IMR-90 (cell line): Measurements from ENCODE around the gene DENND5A. TPM values are rescaled to one million over a fixed set of nuclear protein-coding genes. Genes with fewer than 3 reads are reported as not detected.

Source experiments
- ATAC-seq: fragments of 200-7000 bp; cut with Tn5 transposase; 2 replicates; pipeline ENCODE4 v1.9.1; 2020; ENCODE audit warnings: low read depth, mild to moderate bottlenecking, moderate library complexity
- BruUV-seq: library from RNA; stranded (reverse); fragments of 400-500 nt; replicated peaks from 2 replicates; lab custom pipeline; 2021; lab: Mats Ljungman, UMichigan
- CTCF ChIA-PET: fragments of 300-600 bp; formaldehyde crosslinking; extraction: SDS; loops from one replicate; lab custom pipeline; 2021; ENCODE audit warnings: antibody characterized with exemption; lab: Yijun Ruan, JAX
- POLR2A ChIA-PET: fragments of 300-600 bp; sonication (Branson Sonifier 250); formaldehyde crosslinking; loops from one replicate; lab custom pipeline; 2022; ENCODE audit warnings: antibody characterized with exemption; ENCODE audit not compliant: unreplicated experiment; lab: Charles Lee
- DNase-seq: peaks from one replicate; pipeline ENCODE4 v3.0.0; 2013
- H2AFZ ChIP-seq: replicated peaks from 2 replicates; pipeline ENCODE3; 2013; ENCODE audit warnings: low read length, mild to moderate bottlenecking; ENCODE audit not compliant: poor library complexity
- H2AK5ac ChIP-seq: 2 replicates; pipeline ENCODE4 v1.6.1; 2013; ENCODE audit warnings: low read depth, low read length, inconsistent platforms
- H2AK9ac ChIP-seq: replicated peaks from 2 replicates; pipeline ENCODE3; 2013; ENCODE audit warnings: mild to moderate bottlenecking, low read depth, low read length, moderate library complexity; ENCODE audit not compliant: poor library complexity
- H2BK120ac ChIP-seq: 2 replicates; pipeline ENCODE4 v1.6.1; 2013; ENCODE audit warnings: low read depth, low read length, inconsistent platforms
- H2BK15ac ChIP-seq: 3 replicates; pipeline ENCODE4 v1.6.1; 2013; ENCODE audit warnings: low read depth, low read length, inconsistent platforms
- H2BK20ac ChIP-seq: 2 replicates; pipeline ENCODE4 v1.6.1; 2013; ENCODE audit warnings: low read depth, mild to moderate bottlenecking, inconsistent platforms, low read length, moderate library complexity
- H2BK5ac ChIP-seq: 2 replicates; pipeline ENCODE4 v1.6.1; 2013; ENCODE audit warnings: mild to moderate bottlenecking, low read depth, low read length, inconsistent platforms; ENCODE audit not compliant: poor library complexity, severe bottlenecking
- H3K14ac ChIP-seq: replicated peaks from 2 replicates; pipeline ENCODE4 v1.6.1; 2013; ENCODE audit warnings: low read depth, low read length, inconsistent platforms
- H3K18ac ChIP-seq: 2 replicates; pipeline ENCODE4 v1.6.1; 2013; ENCODE audit warnings: low read depth, low read length, control low read depth
- H3K23ac ChIP-seq: 2 replicates; pipeline ENCODE4 v1.6.1; 2013; ENCODE audit warnings: low read depth, low read length, inconsistent platforms
- H3K27ac ChIP-seq: 2 replicates; pipeline ENCODE4 v1.5.1; 2013; ENCODE audit warnings: mild to moderate bottlenecking, control low read depth, low read length; ENCODE audit not compliant: insufficient read depth
- H3K27me3 ChIP-seq: 2 replicates; pipeline ENCODE4 v1.6.1; 2013; ENCODE audit warnings: low read length; ENCODE audit not compliant: control insufficient read depth, insufficient read depth
- H3K36me3 ChIP-seq: 2 replicates; pipeline ENCODE4 v1.6.1; 2013; ENCODE audit warnings: low read length, mixed read lengths; ENCODE audit not compliant: control insufficient read depth, insufficient read depth
- H3K4ac ChIP-seq: 2 replicates; pipeline ENCODE4 v1.6.1; 2013; ENCODE audit warnings: low read depth, low read length, inconsistent platforms
- H3K4me1 ChIP-seq: 2 replicates; pipeline ENCODE4 v1.6.1; 2013; ENCODE audit warnings: low read length, mixed read lengths; ENCODE audit not compliant: control insufficient read depth, insufficient read depth
- H3K4me2 ChIP-seq: 2 replicates; pipeline ENCODE4 v1.6.1; 2013; ENCODE audit warnings: low read depth, mild to moderate bottlenecking, control low read depth, low read length, moderate library complexity
- H3K4me3 ChIP-seq: 2 replicates; pipeline ENCODE4 v1.5.1; 2013; ENCODE audit warnings: low read depth, mild to moderate bottlenecking, control low read depth, low read length, moderate library complexity; ENCODE audit not compliant: insufficient read depth
- H3K56ac ChIP-seq: 2 replicates; pipeline ENCODE4 v1.6.1; 2013; ENCODE audit warnings: low read length, inconsistent platforms; ENCODE audit not compliant: insufficient read depth; ENCODE audit errors: extremely low read depth
- H3K79me1 ChIP-seq, 2 experiments: 2 replicates each; pipeline ENCODE4 v1.6.1; 2013; ENCODE audit warnings: low read length in 2 of 2, inconsistent platforms in 1 of 2, low read depth in 1 of 2
- H3K9ac ChIP-seq: 2 replicates; pipeline ENCODE4 v1.6.1; 2013; ENCODE audit warnings: low read depth, low read length, control low read depth
- H3K9me1 ChIP-seq: 2 replicates; pipeline ENCODE4 v1.6.1; 2013; ENCODE audit warnings: low read length, inconsistent platforms; ENCODE audit not compliant: insufficient read depth
- H3K9me3 ChIP-seq: 2 replicates; pipeline ENCODE4 v1.6.1; 2013; ENCODE audit warnings: low read length; ENCODE audit not compliant: control insufficient read depth, insufficient read depth
- H4K20me1 ChIP-seq: 2 replicates; pipeline ENCODE4 v1.6.1; 2013; ENCODE audit warnings: low read length, inconsistent platforms; ENCODE audit not compliant: insufficient read depth
- H4K5ac ChIP-seq: 2 replicates; pipeline ENCODE4 v1.6.1; 2013; ENCODE audit warnings: mild to moderate bottlenecking, low read depth, low read length, control low read depth
- H4K8ac ChIP-seq, 2 experiments: 2 replicates each; pipeline ENCODE4 v1.6.1; 2013; ENCODE audit warnings: low read depth in 2 of 2, low read length in 2 of 2, control low read depth in 1 of 2, inconsistent platforms in 1 of 2
- H4K91ac ChIP-seq: 2 replicates; pipeline ENCODE4 v1.6.1; 2013; ENCODE audit warnings: low read depth, low read length, inconsistent platforms; ENCODE audit not compliant: insufficient read depth
- BHLHE40 ChIP-seq: fragments of 150-350 bp; IDR thresholded peaks from 2 replicates; pipeline ENCODE4 v1.6.1; 2016; ENCODE audit warnings: mild to moderate bottlenecking, low read depth, low read length
- CEBPB ChIP-seq: IDR thresholded peaks from 2 replicates; pipeline ENCODE4 v1.6.1; 2012; ENCODE audit warnings: low read depth, low read length, improper control_type of control experiment
- CHD1 ChIP-seq: IDR thresholded peaks from 2 replicates; pipeline ENCODE4 v1.6.1; 2012; ENCODE audit warnings: low read depth, low read length, improper control_type of control experiment
- CTCF ChIP-seq: conservative IDR thresholded peaks from 2 replicates; pipeline ENCODE4 v1.5.1; 2012; ENCODE audit warnings: mild to moderate bottlenecking, low read depth, low read length, improper control_type of control experiment
- ELK1 ChIP-seq: fragments of 150-350 bp; IDR thresholded peaks from 2 replicates; pipeline ENCODE4 v1.6.1; 2016; ENCODE audit warnings: low read depth, mild to moderate bottlenecking, low read length, moderate library complexity, borderline replicate concordance
- FOS ChIP-seq: fragments of 150-350 bp; IDR thresholded peaks from 2 replicates; pipeline ENCODE4 v1.6.1; 2016; ENCODE audit warnings: low read depth, low read length
- MAFK ChIP-seq: IDR thresholded peaks from 2 replicates; pipeline ENCODE4 v1.6.1; 2012; ENCODE audit warnings: low read depth, low read length, improper control_type of control experiment
- MAZ ChIP-seq: IDR thresholded peaks from 2 replicates; pipeline ENCODE4 v1.6.1; 2012; ENCODE audit warnings: low read depth, mild to moderate bottlenecking, low read length, improper control_type of control experiment, moderate library complexity, borderline replicate concordance
- MXI1 ChIP-seq: IDR thresholded peaks from 2 replicates; pipeline ENCODE4 v1.6.1; 2012; ENCODE audit warnings: low read depth, mild to moderate bottlenecking, low read length, moderate library complexity, borderline replicate concordance
- NFE2L2 ChIP-seq: fragments of 150-350 bp; IDR thresholded peaks from 2 replicates; pipeline ENCODE4 v1.6.1; 2016; ENCODE audit warnings: low read depth, mild to moderate bottlenecking, low read length
- POLR2A ChIP-seq: IDR thresholded peaks from 2 replicates; pipeline ENCODE4 v1.6.1; 2012; ENCODE audit warnings: mild to moderate bottlenecking, low read depth, low read length
- RAD21 ChIP-seq: IDR thresholded peaks from 2 replicates; pipeline ENCODE4 v1.6.1; 2012; ENCODE audit warnings: low read length, improper control_type of control experiment
- RCOR1 ChIP-seq: IDR thresholded peaks from 2 replicates; pipeline ENCODE4 v1.6.1; 2012; ENCODE audit warnings: mild to moderate bottlenecking, low read length, improper control_type of control experiment; ENCODE audit not compliant: insufficient replicate concordance
- RFX5 ChIP-seq: IDR thresholded peaks from 2 replicates; pipeline ENCODE4 v1.8.0; 2012; ENCODE audit warnings: low read depth, mild to moderate bottlenecking, low read length, moderate library complexity
- SMC3 ChIP-seq: fragments of 150-350 bp; IDR thresholded peaks from 2 replicates; pipeline ENCODE4 v1.6.1; 2016; ENCODE audit warnings: low read depth, mild to moderate bottlenecking, antibody characterized with exemption, low read length, moderate library complexity
- USF2 ChIP-seq: fragments of 150-350 bp; IDR thresholded peaks from 2 replicates; pipeline ENCODE4 v1.6.1; 2017; ENCODE audit warnings: mild to moderate bottlenecking, antibody characterized with exemption, low read length, low read depth
- WGBS, 2 experiments: methylation state at CpG; one replicate each; pipeline versions ENCODE4 v1.1.5 to v1.1.7; 2013; ENCODE audit warnings: missing lambda C conversion rate in 2 of 2; ENCODE audit not compliant: insufficient read length in 1 of 2; ENCODE audit errors: extremely low coverage in 2 of 2; 5-methylcytosine and 5-hydroxymethylcytosine counted together
- dilution Hi-C: fragments of 300-500 bp; cut with HindIII; formaldehyde crosslinking; loops from one replicate; pipeline ENCODE4 v1.14.3; 2018; ENCODE audit warnings: low sequenced_read_pairs; ENCODE audit not compliant: unreplicated experiment
- in situ Hi-C: fragments of 300-500 bp; cut with MboI; formaldehyde crosslinking; loops from 3 replicates; pipeline ENCODE4 v1.14.3; 2019; ENCODE audit warnings: low sequenced_read_pairs, inconsistent platforms, mixed read lengths
- intact Hi-C: fragments of 100-400 bp; cut with micrococcal nuclease; formaldehyde crosslinking; loops from 2 replicates; pipeline ENCODE4 v1.10.0; 2022
- polyA plus RNA-seq, 3 experiments: library from polyadenylated mRNA; depleted of rRNA; stranded (reverse); fragments of >200 nt; gene quantifications; 2 replicates each; pipeline ENCODE4 v1.2.3, GENCODE V29; 2012; ENCODE audit warnings: low replicate concordance in 1 of 3
- total RNA-seq: library from RNA; depleted of rRNA; stranded (reverse); fragments of >200 nt; gene quantifications from 2 replicates; pipeline ENCODE4 v1.2.3, GENCODE V29; 2012

The DENND5A gene
- total and polyA plus RNA-seq, 2 of the 4 experiments (the other 2 are of a cell fraction), result 179 to 192 TPM

GRCh38 chr11:9155930-9156329 lies 109.2 kb downstream of the DENND5A start:
- H3K4me3 ChIP-seq, result no peak overlapping the region
- H3K36me3 ChIP-seq, result peaks cover 24% of the 10 kb centered on the region
- no peak overlapping the region for H2AFZ ChIP-seq
- no peak overlapping the region for H3K9ac ChIP-seq
- H4K5ac ChIP-seq, result no peak overlapping the region
- H3K4ac ChIP-seq, result no peak overlapping the region
- DNase-seq (no peak), ATAC-seq (no peak)
- dilution Hi-C loops (no loop called here), in situ Hi-C loops (no loop called here), intact Hi-C loops (no loop called here)
- no peak overlapping the region for H2BK120ac ChIP-seq
- peaks cover 8% of the 10 kb centered on the region; the same call in 1 of the 2 replicates for H4K20me1 ChIP-seq
- no peak overlapping the region for H3K56ac ChIP-seq
- CTCF ChIA-PET, result interaction anchor here (2.0 kb wide), 1 partner anchor 18 kb away, joined by 6 read pairs; no protein-coding TSS in a partner anchor
- POLR2A ChIA-PET, result no interaction called here
- no peak overlapping the region for H3K14ac ChIP-seq
- H2AK5ac ChIP-seq, result no peak overlapping the region
- H4K91ac ChIP-seq, result no peak overlapping the region
- WGBS, 2 experiments, result no CpG with 5 or more reads among the region's 4 CpGs
- peaks cover 11 to 42% of the 10 kb centered on the region in 2 experiments for H3K79me1 ChIP-seq
- H3K9me3 ChIP-seq, result no peaks in the 10 kb centered on the region
- H2AK9ac ChIP-seq, result no peak overlapping the region
- no peak overlapping the region for H2BK20ac ChIP-seq
- H3K18ac ChIP-seq, result no peak overlapping the region
- no peak overlapping the region for H2BK15ac ChIP-seq
- no peak overlapping the region for H3K23ac ChIP-seq
- no peak overlapping the region for H4K8ac ChIP-seq
- H2BK5ac ChIP-seq, result no peak overlapping the region
- no peak overlapping the region for H3K4me2 ChIP-seq
- H3K4me1 ChIP-seq, result peaks cover 8% of the 10 kb centered on the region
- no TSS peak for BruUV-seq
- H3K27ac ChIP-seq, result no peak overlapping the region
- H3K9me1 ChIP-seq, result peaks cover 15% of the 10 kb centered on the region
- TF ChIP-seq CTCF (no peak), CEBPB (no peak), USF2 (no peak), FOS (no peak), CHD1 (no peak), MAZ (no peak), NFE2L2 (no peak), ELK1 (no peak), RFX5 (no peak), SMC3 (no peak), POLR2A (no peak), RCOR1 (no peak), MXI1 (no peak), BHLHE40 (no peak), MAFK (no peak), RAD21 (no peak)
- H3K27me3 ChIP-seq, result no peaks in the 10 kb centered on the region
